Thyroid gland (tissue), 4 donors: ENCODE results near the gene DCDC1. TPM values are rescaled to one million over a fixed set of nuclear protein-coding genes. Genes with fewer than 3 reads are reported as not detected.

ENCODE experiments used
- DNase-seq, 2 donors: peaks; one replicate each; pipeline ENCODE4 v3.0.0-alpha.2; 2019
- H3K27ac ChIP-seq, 3 donors: fragments of 200-600 bp; sonication (generic); 1 replicate in 2 of 3; 2 replicates in 1 of 3; pipeline ENCODE4 v1.5.1; 2016 to 2019; ENCODE audit warnings: mild to moderate bottlenecking in 1 of 3, moderate library complexity in 1 of 3
- H3K27me3 ChIP-seq: fragments of 200-600 bp; sonication (generic); one replicate; pipeline ENCODE4 v1.5.1; 2019
- H3K36me3 ChIP-seq, 2 donors: fragments of 200-600 bp; sonication (generic); one replicate each; pipeline ENCODE4 v1.5.1; 2016 to 2019
- H3K4me1 ChIP-seq, 2 donors: fragments of 200-600 bp; sonication (generic); one replicate each; pipeline ENCODE4 v1.5.1; 2017 to 2019
- H3K4me3 ChIP-seq, 3 donors: fragments of 200-600 bp; sonication (generic); replicated peaks in 1 of 3; 1 replicate in 2 of 3; 2 replicates in 1 of 3; pipeline ENCODE4 v1.5.1; 2016; ENCODE audit warnings: mild to moderate bottlenecking in 1 of 3
- H3K9me3 ChIP-seq: fragments of 200-600 bp; sonication (generic); one replicate; pipeline ENCODE4 v1.5.1; 2017
- POLR2A ChIP-seq, 2 donors: fragments of 450-650 bp; IDR thresholded peaks; one replicate each; pipeline ENCODE4 v1.6.1; 2017; ENCODE audit warnings: antibody characterized with exemption in 2 of 2, mild to moderate bottlenecking in 2 of 2, moderate library complexity in 1 of 2
- WGBS, 2 donors: methylation state at CpG; one replicate each; pipeline ENCODE4 v1.1.5; 2017; 5-methylcytosine and 5-hydroxymethylcytosine counted together
- intact Hi-C: fragments of 100-400 bp; cut with DNase I; formaldehyde crosslinking; loops from one replicate; pipeline ENCODE4 v1.15.1; 2023
- total RNA-seq, 4 donors: library from RNA; depleted of rRNA; stranded (reverse); fragments of >200 nt; gene quantifications; one replicate each; pipeline ENCODE4 v1.2.3, GENCODE V29; 2016
- TF ChIP-seq, protein P1 (sequence below), 6 experiments: fragments of 200-600 bp in 3 of 6; fragments of 450-650 bp in 3 of 6; sonication (generic) in 3 of 6; IDR thresholded peaks; one replicate each; pipeline ENCODE4 v1.5.1; 2016 to 2019; ENCODE audit warnings: antibody characterized with exemption in 6 of 6, mild to moderate bottlenecking in 2 of 6, inconsistent platforms in 1 of 6, moderate library complexity in 1 of 6

The DCDC1 gene
- total RNA-seq, 4 donors from 2014 or later: 4.4 to 17.2 (median 9.9) TPM

GRCh38 chr11:31114442-31114841, 255.1 kb downstream of the DCDC1 start:
- DNase-seq: peak; percentile 14 to 31
- Histone ChIP-seq H3K9me3 (no peaks in the 10 kb centered on the region), H3K36me3 (no peaks in the 10 kb centered on the region), H3K4me1 (no peaks in the 10 kb centered on the region), H3K4me3 (no peak overlapping the region), H3K27me3 (no peaks in the 10 kb centered on the region), H3K27ac (no peak overlapping the region)
- WGBS, 2 donors: 36 to 40% methylated on average over 2 of the region's 2 CpGs
- no peak for TF ChIP-seq POLR2A (IDR thresholded peaks at IDR 0.05)
- TF ChIP-seq, protein P1, sequence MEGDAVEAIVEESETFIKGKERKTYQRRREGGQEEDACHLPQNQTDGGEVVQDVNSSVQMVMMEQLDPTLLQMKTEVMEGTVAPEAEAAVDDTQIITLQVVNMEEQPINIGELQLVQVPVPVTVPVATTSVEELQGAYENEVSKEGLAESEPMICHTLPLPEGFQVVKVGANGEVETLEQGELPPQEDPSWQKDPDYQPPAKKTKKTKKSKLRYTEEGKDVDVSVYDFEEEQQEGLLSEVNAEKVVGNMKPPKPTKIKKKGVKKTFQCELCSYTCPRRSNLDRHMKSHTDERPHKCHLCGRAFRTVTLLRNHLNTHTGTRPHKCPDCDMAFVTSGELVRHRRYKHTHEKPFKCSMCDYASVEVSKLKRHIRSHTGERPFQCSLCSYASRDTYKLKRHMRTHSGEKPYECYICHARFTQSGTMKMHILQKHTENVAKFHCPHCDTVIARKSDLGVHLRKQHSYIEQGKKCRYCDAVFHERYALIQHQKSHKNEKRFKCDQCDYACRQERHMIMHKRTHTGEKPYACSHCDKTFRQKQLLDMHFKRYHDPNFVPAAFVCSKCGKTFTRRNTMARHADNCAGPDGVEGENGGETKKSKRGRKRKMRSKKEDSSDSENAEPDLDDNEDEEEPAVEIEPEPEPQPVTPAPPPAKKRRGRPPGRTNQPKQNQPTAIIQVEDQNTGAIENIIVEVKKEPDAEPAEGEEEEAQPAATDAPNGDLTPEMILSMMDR (IDR thresholded peaks at IDR 0.05): no peak
- intact Hi-C loops: no loop called here

DNA sequence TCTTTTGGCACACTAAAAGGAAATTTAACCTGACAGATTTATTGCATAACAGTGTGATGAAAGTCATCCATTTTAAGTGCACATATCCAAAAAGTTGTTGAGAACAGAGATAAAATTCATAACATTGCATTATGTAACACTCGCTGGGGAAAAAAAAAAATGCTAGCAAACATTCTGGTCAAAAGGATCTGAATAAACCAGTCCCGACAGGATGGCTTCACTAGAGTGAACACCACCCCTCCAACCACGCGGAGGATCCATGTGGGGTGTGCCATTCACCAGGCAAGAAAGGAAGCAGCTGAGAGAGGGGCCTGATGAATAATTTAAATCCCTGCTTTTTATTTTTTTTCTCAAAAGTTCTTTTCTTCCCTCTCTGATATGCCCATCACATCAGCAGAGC, 258.7 kb downstream of the DCDC1 start:
- no peaks in the 10 kb centered on the region for H3K4me1 ChIP-seq
- TF ChIP-seq, protein P1 (IDR thresholded peaks at IDR 0.05): no peak
- TF ChIP-seq POLR2A (IDR thresholded peaks at IDR 0.05): no peak
- intact Hi-C loops: no loop called here
- H3K9me3 ChIP-seq: no peaks in the 10 kb centered on the region
- DNase-seq: no peak
- H3K27me3 ChIP-seq: no peaks in the 10 kb centered on the region
- H3K4me3 ChIP-seq: no peak overlapping the region
- 66% methylated on average over 4 of the region's 4 CpGs for WGBS, 2 donors
- H3K36me3 ChIP-seq: no peaks in the 10 kb centered on the region
- no peak overlapping the region for H3K27ac ChIP-seq

DNA sequence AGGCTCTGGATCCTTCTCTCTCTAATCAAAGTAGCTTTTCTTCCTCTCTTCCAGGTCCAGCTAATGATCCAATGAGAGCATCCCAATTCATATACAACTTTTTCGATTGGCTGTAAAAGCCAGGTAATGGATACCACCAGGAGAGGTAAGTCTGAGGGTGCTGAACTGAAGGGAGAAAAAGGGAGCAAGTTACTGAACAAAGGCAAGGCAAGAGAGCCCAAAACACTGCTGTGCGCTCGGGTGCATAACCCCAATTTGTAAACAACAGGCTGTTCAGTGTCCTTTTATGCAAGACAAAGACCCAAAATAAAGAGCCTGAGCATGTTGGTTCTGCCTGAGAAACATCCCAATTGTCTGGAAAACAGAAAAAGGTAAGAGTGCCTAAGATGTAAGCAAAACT, 260.1 kb downstream of the DCDC1 start:
- 88% methylated on average over 3 of the region's 3 CpGs for WGBS, 2 donors
- Histone ChIP-seq H3K27ac (no peak overlapping the region), H3K27me3 (no peaks in the 10 kb centered on the region), H3K4me3 (no peak overlapping the region), H3K4me1 (no peaks in the 10 kb centered on the region), H3K9me3 (no peaks in the 10 kb centered on the region), H3K36me3 (no peaks in the 10 kb centered on the region)
- intact Hi-C loops: no loop called here
- DNase-seq: no peak
- no peak for TF ChIP-seq POLR2A (IDR thresholded peaks at IDR 0.05)
- TF ChIP-seq, protein P1 (IDR thresholded peaks at IDR 0.05): no peak

GRCh38 chr11:31107649-31108048, 261.9 kb downstream of the DCDC1 start:
- Histone ChIP-seq H3K36me3 (no peaks in the 10 kb centered on the region), H3K4me3 (no peak overlapping the region), H3K9me3 (no peaks in the 10 kb centered on the region), H3K27ac (no peak overlapping the region), H3K4me1 (no peaks in the 10 kb centered on the region), H3K27me3 (no peaks in the 10 kb centered on the region)
- DNase-seq: no peak
- intact Hi-C loops: no loop called here
- TF ChIP-seq, protein P1 (IDR thresholded peaks at IDR 0.05): no peak
- no peak for TF ChIP-seq POLR2A (IDR thresholded peaks at IDR 0.05)
- 58 to 67% methylated on average over 2 of the region's 2 CpGs for WGBS, 2 donors

DNA sequence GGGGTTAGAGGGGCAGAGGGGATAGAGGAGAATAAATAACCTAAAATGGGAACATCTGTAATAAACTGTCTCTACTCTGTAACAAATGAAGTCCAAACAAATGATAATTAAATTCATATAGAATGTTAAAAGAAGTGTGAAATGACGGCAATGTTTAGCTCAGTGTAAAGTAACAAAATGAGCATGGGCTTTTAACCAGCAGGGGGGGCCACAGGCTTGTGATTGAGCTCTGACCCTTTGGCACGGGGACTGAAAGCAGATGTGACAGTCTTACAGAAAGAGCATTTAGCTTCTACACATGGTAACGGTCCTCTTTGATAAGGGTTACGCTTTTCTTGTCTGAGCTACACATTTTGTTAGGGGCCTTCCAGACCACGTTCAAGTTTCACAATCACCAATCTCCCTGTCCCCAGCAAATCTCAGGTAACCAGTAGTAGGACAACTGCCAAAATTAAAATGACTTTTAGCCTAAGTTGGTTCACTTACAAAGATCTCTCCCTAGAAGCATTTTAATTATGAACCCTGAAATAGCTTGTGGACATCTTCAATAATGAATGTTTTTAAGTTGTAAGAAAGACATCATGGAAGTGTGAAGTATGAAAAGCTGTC, 262.5 kb downstream of the DCDC1 start:
- H3K4me3 ChIP-seq: no peak overlapping the region
- DNase-seq: peak; percentile 64 to 66
- H3K9me3 ChIP-seq: no peaks in the 10 kb centered on the region
- H3K36me3 ChIP-seq: no peaks in the 10 kb centered on the region
- no peak for TF ChIP-seq POLR2A (IDR thresholded peaks at IDR 0.05)
- TF ChIP-seq, protein P1 (IDR thresholded peaks at IDR 0.05): peak; percentile 9 to 61 (median 51)
- H3K27me3 ChIP-seq: no peaks in the 10 kb centered on the region
- intact Hi-C loops: no loop called here
- no peak overlapping the region for H3K27ac ChIP-seq
- whole genome bisulfite sequencing, 2 donors: 20 to 24% methylated on average over 5 of the region's 5 CpGs
- H3K4me1 ChIP-seq: no peaks in the 10 kb centered on the region
